Suppressor macrophage treated with lipopolysaccharide for 1 hour (primary cell): Measurements from ENCODE around the gene EXOC6.
"Not testable (repeated sequence)": the region's sequence is repeated elsewhere in the genome, so short reads cannot be mapped to it uniquely, and the experiment has no call there.

Source experiments
- DNase-seq, 3 donors: peaks; one replicate each; pipeline ENCODE4 v3.0.0-alpha.2; 2020 to 2022

The EXOC6 gene

GRCh38 chr10:92890471-92890870, 42.2 kb downstream of the EXOC6 start:
- DNase-seq, result no peak

- DNase-seq, result no peak
Observed at GRCh38 chr10:92891885-92892690, 43.8 kb downstream of the EXOC6 start.

- DNase-seq, result no peak
Observed at GRCh38 chr10:92892691-92893054, 44.4 kb downstream of the EXOC6 start.

GRCh38 chr10:92894081-92894655, 45.8 kb downstream of the EXOC6 start:
- no peak for DNase-seq

- no peak for DNase-seq
Observed at GRCh38 chr10:92897916-92898315, 49.6 kb downstream of the EXOC6 start.

- no peak for DNase-seq
Observed at GRCh38 chr10:92901819-92902251, 53.5 kb downstream of the EXOC6 start.

- DNase-seq, result no peak
Observed at GRCh38 chr10:92903633-92904032, 55.3 kb downstream of the EXOC6 start.

GRCh38 chr10:92907280-92907679, 59.0 kb downstream of the EXOC6 start:
- no peak for DNase-seq

- not testable (repeated sequence) for DNase-seq
Observed at GRCh38 chr10:92912631-92913030, 64.3 kb downstream of the EXOC6 start.

GRCh38 chr10:92913973-92914372, 65.7 kb downstream of the EXOC6 start:
- no peak for DNase-seq

- peak; percentile 51 to 64 (median 52) for DNase-seq
Observed at GRCh38 chr10:92914478-92915325, 66.4 kb downstream of the EXOC6 start.

- no peak for DNase-seq
Observed at GRCh38 chr10:92915892-92916291, 67.6 kb downstream of the EXOC6 start.

GRCh38 chr10:92916433-92916832, 68.1 kb downstream of the EXOC6 start:
- no peak for DNase-seq

- no peak for DNase-seq
Observed at GRCh38 chr10:92918603-92919002, 70.3 kb downstream of the EXOC6 start.

- DNase-seq, result no peak
Observed at GRCh38 chr10:92920866-92921265, 72.5 kb downstream of the EXOC6 start.

GRCh38 chr10:92923416-92923815, 75.1 kb downstream of the EXOC6 start:
- DNase-seq, result peak; percentile 31 to 40 (median 34)

GRCh38 chr10:92929896-92930295, 81.6 kb downstream of the EXOC6 start:
- no peak for DNase-seq

- DNase-seq, result no peak
Observed at GRCh38 chr10:92931597-92931996, 83.3 kb downstream of the EXOC6 start.

- no peak for DNase-seq
Observed at GRCh38 chr10:92937876-92938275, 89.6 kb downstream of the EXOC6 start.

GRCh38 chr10:92938841-92939240, 90.5 kb downstream of the EXOC6 start:
- DNase-seq, result no peak

GRCh38 chr10:92942226-92942625, 93.9 kb downstream of the EXOC6 start:
- no peak for DNase-seq

GRCh38 chr10:92946491-92946890, 98.2 kb downstream of the EXOC6 start:
- DNase-seq, result no peak

GRCh38 chr10:92952573-92952972, 104.3 kb downstream of the EXOC6 start:
- not testable (repeated sequence) for DNase-seq
